Astrocyte of the cerebellum (primary cell): Measurements from ENCODE around the gene OR5D16.
"Not testable (repeated sequence)": the region's sequence is repeated elsewhere in the genome, so short reads cannot be mapped to it uniquely, and the experiment has no call there.

Source experiments
- DNase-seq: peaks from one replicate; pipeline ENCODE4 v3.0.0-alpha.2; 2011; ENCODE audit warnings: low read depth
- H3K4me3 ChIP-seq: 2 replicates; pipeline ENCODE4 v1.5.1; 2011; ENCODE audit warnings: mild to moderate bottlenecking, low read depth, low read length, moderate library complexity
- in situ Hi-C: cut with HindIII; loops from 2 replicates; pipeline ENCODE4 v1.10.0; 2017; ENCODE audit warnings: low sequenced_read_pairs

OR5D16 gene

DNA sequence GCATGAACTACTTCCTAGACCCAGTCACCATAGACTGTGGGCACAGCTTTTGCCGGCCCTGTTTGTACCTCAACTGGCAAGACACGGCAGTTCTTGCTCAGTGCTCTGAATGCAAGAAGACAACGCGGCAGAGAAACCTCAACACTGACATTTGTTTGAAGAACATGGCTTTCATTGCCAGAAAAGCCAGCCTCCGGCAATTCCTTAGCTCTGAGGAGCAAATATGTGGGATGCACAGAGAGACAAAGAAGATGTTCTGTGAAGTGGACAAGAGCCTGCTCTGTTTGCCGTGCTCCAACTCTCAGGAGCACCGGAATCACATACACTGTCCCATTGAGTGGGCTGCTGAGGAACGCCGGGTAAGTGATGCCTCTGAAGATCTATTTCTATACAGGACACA is 46.9 kb downstream of the OR5D16 start:
- H3K4me3 ChIP-seq, in situ Hi-C loops, DNase-seq: not testable (repeated sequence)
